ENCODE data around the gene PTPA. TPM values are rescaled to one million over a fixed set of nuclear protein-coding genes. Genes with fewer than 3 reads are reported as not detected.
"Not testable (repeated sequence)": the region's sequence is repeated elsewhere in the genome, so short reads cannot be mapped to it uniquely, and the experiment has no call there.

The PTPA gene
- total RNA-seq, 1 donor = 73.5 TPM

DNA sequence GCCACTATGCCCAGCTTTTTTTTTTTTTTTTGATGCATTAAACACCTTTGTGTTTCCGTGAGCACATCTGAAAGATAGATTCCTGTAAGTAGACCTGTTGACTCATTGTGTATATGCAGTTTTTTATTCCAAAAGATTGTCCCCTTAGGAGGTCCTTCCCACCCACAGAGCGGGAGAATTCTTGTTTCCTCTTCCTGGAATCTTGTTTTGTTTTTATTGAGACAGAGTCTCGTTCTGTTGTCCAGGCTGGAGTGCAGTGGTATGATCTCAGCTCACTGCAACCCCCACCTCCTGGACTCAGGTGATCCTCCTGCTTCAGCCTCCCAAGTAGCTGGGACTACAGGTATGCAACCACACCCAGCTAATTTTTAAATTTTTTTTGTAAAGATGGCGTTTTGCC is 7.6 kb downstream of the PTPA start:
- Histone ChIP-seq H3K9me3 (ENCODE audit: low read depth, low read length) (no peaks in the 10 kb centered on the region), H3K4me2 (ENCODE audit: insufficient read depth, low read length) (no peak overlapping the region), H3K27ac (ENCODE audit: low read depth, low read length) (no peak overlapping the region), H3K4me1 (ENCODE audit: insufficient read depth, low read length) (peaks cover 11% of the 10 kb centered on the region), H3K4me3 (ENCODE audit: insufficient read depth, low read length) (no peak overlapping the region), H4K20me1 (ENCODE audit: insufficient read depth, low read length) (peaks cover 31% of the 10 kb centered on the region), H3K79me2 (ENCODE audit: insufficient read depth, low read length) (peaks cover 57% of the 10 kb centered on the region), H3K27me3 (ENCODE audit: insufficient read depth, low read length) (no peaks in the 10 kb centered on the region), H2AFZ (ENCODE audit: low read length) (no peak overlapping the region), H3K36me3 (ENCODE audit: insufficient read depth, low read length) (peaks cover 19% of the 10 kb centered on the region)
- TF ChIP-seq CTCF (IDR thresholded peaks at IDR 0.05; ENCODE audit: extremely low read depth, low read depth, low read length) = no peak
- DNase-seq (ENCODE audit: insufficient read length, low spot score, missing footprints) = no peak

GRCh38 chr9:129121483-129121882 is 10.3 kb downstream of the PTPA start:
- H3K4me2 ChIP-seq (ENCODE audit: insufficient read depth, low read length) = no peak overlapping the region
- no peaks in the 10 kb centered on the region for H3K9me3 ChIP-seq (ENCODE audit: low read depth, low read length)
- H3K79me2 ChIP-seq (ENCODE audit: insufficient read depth, low read length) = peaks cover 38% of the 10 kb centered on the region
- DNase-seq (ENCODE audit: insufficient read length, low spot score, missing footprints) = peak; percentile 62
- peaks cover 31% of the 10 kb centered on the region for H4K20me1 ChIP-seq (ENCODE audit: insufficient read depth, low read length)
- H3K4me1 ChIP-seq (ENCODE audit: insufficient read depth, low read length) = peaks cover 27% of the 10 kb centered on the region
- H3K27ac ChIP-seq (ENCODE audit: low read depth, low read length) = no peak overlapping the region
- no peak overlapping the region for H2AFZ ChIP-seq (ENCODE audit: low read length)
- no peak overlapping the region for H3K4me3 ChIP-seq (ENCODE audit: insufficient read depth, low read length)
- no peaks in the 10 kb centered on the region for H3K27me3 ChIP-seq (ENCODE audit: insufficient read depth, low read length)
- no peak for TF ChIP-seq CTCF (IDR thresholded peaks at IDR 0.05; ENCODE audit: extremely low read depth, low read depth, low read length)
- peaks cover 27% of the 10 kb centered on the region for H3K36me3 ChIP-seq (ENCODE audit: insufficient read depth, low read length)

- Histone ChIP-seq H3K9me3 (ENCODE audit: low read depth, low read length) (no peaks in the 10 kb centered on the region), H3K27ac (ENCODE audit: low read depth, low read length) (no peak overlapping the region), H4K20me1 (ENCODE audit: insufficient read depth, low read length) (peaks cover 27% of the 10 kb centered on the region), H3K4me3 (ENCODE audit: insufficient read depth, low read length) (no peak overlapping the region), H3K4me2 (ENCODE audit: insufficient read depth, low read length) (no peak overlapping the region), H3K36me3 (ENCODE audit: insufficient read depth, low read length) (peaks cover 31% of the 10 kb centered on the region), H3K79me2 (ENCODE audit: insufficient read depth, low read length) (peaks cover 36% of the 10 kb centered on the region), H2AFZ (ENCODE audit: low read length) (no peak overlapping the region), H3K4me1 (ENCODE audit: insufficient read depth, low read length) (peaks cover 33% of the 10 kb centered on the region), H3K27me3 (ENCODE audit: insufficient read depth, low read length) (no peaks in the 10 kb centered on the region)
- DNase-seq (ENCODE audit: insufficient read length, low spot score, missing footprints) = no peak
- no peak for TF ChIP-seq CTCF (IDR thresholded peaks at IDR 0.05; ENCODE audit: extremely low read depth, low read depth, low read length)
Measured at GRCh38 chr9:129122133-129122532, 10.9 kb downstream of the PTPA start.

GRCh38 chr9:129122976-129123375 is 11.8 kb downstream of the PTPA start:
- H3K27ac ChIP-seq (ENCODE audit: low read depth, low read length); H2AFZ ChIP-seq (ENCODE audit: low read length); DNase-seq (ENCODE audit: insufficient read length, low spot score, missing footprints); H3K4me2 ChIP-seq (ENCODE audit: insufficient read depth, low read length); H3K4me3 ChIP-seq (ENCODE audit: insufficient read depth, low read length); H3K9me3 ChIP-seq (ENCODE audit: low read depth, low read length); H3K27me3 ChIP-seq (ENCODE audit: insufficient read depth, low read length): not testable (repeated sequence)
- H4K20me1 ChIP-seq (ENCODE audit: insufficient read depth, low read length) = peaks cover 27% of the 10 kb centered on the region
- H3K4me1 ChIP-seq (ENCODE audit: insufficient read depth, low read length) = peaks cover 34% of the 10 kb centered on the region
- H3K36me3 ChIP-seq (ENCODE audit: insufficient read depth, low read length) = peaks cover 37% of the 10 kb centered on the region
- peaks cover 29% of the 10 kb centered on the region for H3K79me2 ChIP-seq (ENCODE audit: insufficient read depth, low read length)
